GM12873 (cell line): ENCODE measurements around the gene GOPC.

Experiments used
- CTCF ChIP-seq: IDR thresholded peaks from 2 replicates; pipeline ENCODE4 v1.5.1; 2012; ENCODE audit warnings: low read depth, mild to moderate bottlenecking, moderate library complexity, low read length, control low read depth; ENCODE audit not compliant: insufficient read depth; ENCODE audit errors: missing control alignments

Gene GOPC

GRCh38 chr6:117531809-117532725, 70.2 kb downstream of the GOPC start:
- TF ChIP-seq CTCF, result no peak

- TF ChIP-seq CTCF, result no peak
These were observed 71.0 kb downstream of the GOPC start for GRCh38 chr6:117531346-117531745.

- TF ChIP-seq CTCF, result no peak
These were observed 71.7 kb downstream of the GOPC start for GRCh38 chr6:117530467-117531242.

GRCh38 chr6:117525607-117526006, 76.7 kb downstream of the GOPC start:
- TF ChIP-seq CTCF, result no peak

- TF ChIP-seq CTCF, result no peak
These were observed 80.4 kb downstream of the GOPC start for GRCh38 chr6:117521791-117522502.

GRCh38 chr6:117520603-117521395, 81.5 kb downstream of the GOPC start:
- no peak for TF ChIP-seq CTCF
